Measurements from ENCODE around the gene E2F6. TPM values are rescaled to one million over a fixed set of nuclear protein-coding genes. Genes with fewer than 3 reads are reported as not detected.

The E2F6 gene
- total and polyA plus RNA-seq, 2 of the 13 experiments (the other 11 are each of a cell fraction or from before 2014, with no cell fraction given) = 27.3 to 36.0 TPM

GRCh38 chr2:11410101-11410500, 55.9 kb downstream of the E2F6 start (continued):
- no peak for TF ChIP-seq RELA (CRISPR knock-in tag; IDR thresholded peaks at IDR 0.05)
- TF ChIP-seq PHB2 (IDR thresholded peaks at IDR 0.05; ENCODE audit: partially characterized antibody) = no peak
- no peak for TF ChIP-seq MTA1 (CRISPR knock-in tag; IDR thresholded peaks at IDR 0.05; ENCODE audit: borderline replicate concordance)
- TF ChIP-seq, protein P1, sequence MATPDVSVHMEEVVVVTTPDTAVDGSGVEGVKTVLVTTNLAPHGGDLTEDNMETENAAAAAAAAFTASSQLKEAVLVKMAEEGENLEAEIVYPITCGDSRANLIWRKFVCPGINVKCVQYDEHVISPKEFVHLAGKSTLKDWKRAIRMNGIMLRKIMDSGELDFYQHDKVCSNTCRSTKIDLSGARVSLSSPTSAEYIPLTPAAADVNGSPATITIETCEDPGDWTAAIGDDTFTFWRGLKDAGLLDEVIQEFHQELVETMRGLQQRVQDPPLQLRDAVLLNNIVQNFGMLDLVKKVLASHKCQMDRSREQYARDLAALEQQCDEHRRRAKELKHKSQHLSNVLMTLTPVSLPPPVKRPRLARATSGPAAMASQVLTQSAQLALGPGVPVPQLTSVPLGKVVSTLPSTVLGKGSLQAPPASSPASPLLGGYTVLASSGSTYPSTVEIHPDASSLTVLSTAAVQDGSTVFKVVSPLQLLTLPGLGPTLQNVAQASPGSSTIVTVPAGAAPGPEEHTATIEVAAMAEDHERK (CRISPR knock-in tag; IDR thresholded peaks at IDR 0.05; ENCODE audit: low read depth) = no peak
- no peak for TF ChIP-seq MAFF (IDR thresholded peaks at IDR 0.05; ENCODE audit: low read depth, low read length)
- no peak for TF ChIP-seq ZNF605 (CRISPR knock-in tag; IDR thresholded peaks at IDR 0.05)
- TF ChIP-seq FOXJ3 (CRISPR knock-in tag; IDR thresholded peaks at IDR 0.05; ENCODE audit: borderline replicate concordance) = no peak
- no peak for TF ChIP-seq SRSF4 (IDR thresholded peaks at IDR 0.05; ENCODE audit: low read depth, low read length, poor library complexity, severe bottlenecking)
- no peak for TF ChIP-seq HNRNPUL1 (IDR thresholded peaks at IDR 0.05; ENCODE audit: low read depth, low read length)
- TF ChIP-seq SRF (IDR thresholded peaks at IDR 0.05; ENCODE audit: low read depth, low read length) = no peak
- no peak for TF ChIP-seq EHMT2 (IDR thresholded peaks at IDR 0.05; ENCODE audit: borderline replicate concordance, low read depth, low read length)

- ATAC-seq (no peak), FAIRE-seq (no peak), DNase-seq (ENCODE audit: low spot score) (no peak)
- Histone ChIP-seq H3K36me3 (replicated peaks in 1 of 2; ENCODE audit: control insufficient read depth in 1 of 2, insufficient read depth in 2 of 2, low read length in 2 of 2) (no peaks in the 10 kb centered on the region), H3K4me3 (replicated peaks in 1 of 3; ENCODE audit: insufficient read depth in 1 of 3, low read depth in 2 of 3, low read length in 3 of 3) (no peak overlapping the region), H3K4me2 (ENCODE audit: low read depth, low read length) (no peak overlapping the region), H3K9ac (ENCODE audit: insufficient read depth, low read depth, low read length) (no peak overlapping the region), H3K9me3 (ENCODE audit: low read length) (no peaks in the 10 kb centered on the region), H3K27ac (ENCODE audit: extremely low read length, insufficient read depth, low read length) (no peak overlapping the region), H3K79me2 (ENCODE audit: insufficient read depth, low read length) (no peaks in the 10 kb centered on the region), H2AFZ (ENCODE audit: low read length) (no peak overlapping the region), H3K27me3 (ENCODE audit: control insufficient read depth in 1 of 2, insufficient read depth in 2 of 2, low read length in 2 of 2) (no peaks in the 10 kb centered on the region), H4K20me1 (ENCODE audit: insufficient read depth, low read length) (no peaks in the 10 kb centered on the region), H3K4me1 (ENCODE audit: insufficient read depth, low read length) (peaks cover 56% of the 10 kb centered on the region)
- POLR2A ChIA-PET = no interaction called here
- CTCF ChIA-PET (ENCODE audit: low intra/inter-chr PET ratio, low total read pairs) = no interaction called here
- 94% methylated on average over 1 of the region's 1 CpG for WGBS (ENCODE audit: low lambda C conversion rate)
- intact Hi-C loops (cut with micrococcal nuclease; ENCODE audit: unreplicated experiment) = no loop called here
- in situ Hi-C loops (cut with HindIII; ENCODE audit: extremely low pct_ligation_motif_present, low pct_unique_long_range_greater_than_20kb) = loop anchor here (5.0 kb wide), 1 partner anchor 172 kb away; no protein-coding TSS in a partner anchor
- BruUV-seq (replicated peaks) = no TSS peak
- TF ChIP-seq HNF1B (CRISPR knock-in tag; IDR thresholded peaks at IDR 0.05) (no peak), FOXO1 (CRISPR knock-in tag; IDR thresholded peaks at IDR 0.05) (no peak), FOXO4 (CRISPR knock-in tag; conservative IDR thresholded peaks at IDR 0.05) (no peak), CHD4 (IDR thresholded peaks at IDR 0.05; ENCODE audit: borderline replicate concordance, low read length) (no peak), KMT2B (CRISPR knock-in tag; IDR thresholded peaks at IDR 0.05) (no peak), NFIC (IDR thresholded peaks at IDR 0.05; ENCODE audit: low read length) (no peak), KDM6A (CRISPR knock-in tag; IDR thresholded peaks at IDR 0.05; ENCODE audit: low read depth) (no peak), FOXJ3 (CRISPR knock-in tag; IDR thresholded peaks at IDR 0.05; ENCODE audit: borderline replicate concordance) (no peak), NR3C1 (CRISPR knock-in tag; IDR thresholded peaks at IDR 0.05) (no peak), ZNF878 (CRISPR knock-in tag; IDR thresholded peaks at IDR 0.05) (no peak), ZNF780A (CRISPR knock-in tag; IDR thresholded peaks at IDR 0.05) (no peak), HES4 (CRISPR knock-in tag; IDR thresholded peaks at IDR 0.05; ENCODE audit: borderline replicate concordance) (no peak), ZNF143 (CRISPR knock-in tag; IDR thresholded peaks at IDR 0.05) (no peak)
Observed at GRCh38 chr2:11409572-11409959, 56.4 kb downstream of the E2F6 start.

Measured in HepG2 (cell line).